HG03521 (cell line): ENCODE data around the gene STRAP.
"Not testable (repeated sequence)": the region's sequence is repeated elsewhere in the genome, so short reads cannot be mapped to it uniquely, and the experiment has no call there.

Experiments used
- ATAC-seq: cut with Tn5 transposase; IDR thresholded peaks from one replicate; pipeline ENCODE4 v1.9.1; 2021; ENCODE audit warnings: mild to moderate bottlenecking, moderate library complexity; ENCODE audit not compliant: unreplicated experiment

STRAP gene

DNA sequence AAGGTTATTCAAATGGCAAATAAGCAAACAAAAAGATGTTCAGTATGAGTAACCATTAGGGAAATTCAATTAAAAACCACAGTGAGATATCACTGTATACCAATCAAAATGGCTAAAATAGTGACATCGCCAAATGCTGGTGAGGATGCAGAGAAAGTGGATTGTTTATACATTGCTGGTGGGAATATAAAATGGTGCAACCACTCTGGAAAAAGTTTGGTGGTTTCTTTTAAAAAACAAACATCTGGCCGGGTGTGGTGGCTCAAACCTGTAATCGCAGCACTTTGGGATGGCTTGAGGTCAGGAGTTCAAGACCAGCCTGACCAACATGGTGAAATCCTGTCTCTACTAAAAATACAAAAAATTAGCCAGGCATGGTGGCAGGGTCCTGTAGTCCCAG is 14.0 kb upstream of the STRAP start:
- ATAC-seq: no peak

GRCh38 chr12:15873556-15873955 is 8.6 kb upstream of the STRAP start:
- ATAC-seq: no peak

- ATAC-seq: not testable (repeated sequence)
Observed at GRCh38 chr12:15874556-15875145, 7.5 kb upstream of the STRAP start.

DNA sequence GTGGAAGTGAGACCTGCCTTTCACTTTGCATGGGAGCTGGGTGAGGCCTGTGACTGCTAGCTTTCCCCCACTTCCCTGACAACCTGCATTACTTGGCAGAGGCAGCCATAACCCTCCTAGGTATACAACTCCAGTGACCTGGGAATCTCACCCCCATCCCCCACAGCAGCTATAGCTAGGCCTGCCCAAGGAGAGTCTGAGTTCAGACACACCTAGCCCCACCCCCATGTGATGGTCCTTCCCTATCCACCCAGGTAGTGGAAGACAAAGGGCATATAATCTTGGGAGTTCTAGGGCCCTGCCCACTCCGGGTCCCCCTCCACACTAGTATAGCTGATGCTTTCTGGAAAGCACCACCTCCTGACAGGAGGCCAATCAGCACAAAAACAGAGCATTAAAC is 6.3 kb upstream of the STRAP start:
- no peak for ATAC-seq

GRCh38 chr12:15879413-15879812 is 2.8 kb upstream of the STRAP start:
- no peak for ATAC-seq

- ATAC-seq: no peak
Observed at GRCh38 chr12:15880721-15881120, 1.5 kb upstream of the STRAP start.

DNA sequence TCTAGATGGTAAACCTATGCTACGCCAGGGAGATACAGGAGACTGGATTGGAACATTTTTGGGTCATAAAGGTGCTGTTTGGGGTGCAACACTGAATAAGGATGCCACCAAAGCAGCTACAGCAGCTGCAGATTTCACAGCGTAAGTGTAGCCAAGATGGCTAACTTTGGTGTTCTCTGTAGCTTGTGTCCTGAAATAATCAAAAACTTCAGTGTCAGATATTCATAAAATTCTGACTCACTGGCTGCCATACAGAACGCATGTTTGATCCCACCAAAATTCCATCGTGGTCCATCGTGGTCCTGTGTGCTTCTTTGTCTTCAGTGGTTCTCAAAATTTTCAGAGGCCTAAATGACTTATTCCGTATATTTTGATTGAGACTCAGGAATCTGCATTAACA is 1.3 kb downstream of the STRAP start:
- no peak for ATAC-seq

GRCh38 chr12:15886372-15887042 is 4.3 kb downstream of the STRAP start:
- ATAC-seq: no peak

- ATAC-seq: no peak
Observed at GRCh38 chr12:15887043-15887817, 5.0 kb downstream of the STRAP start.

DNA sequence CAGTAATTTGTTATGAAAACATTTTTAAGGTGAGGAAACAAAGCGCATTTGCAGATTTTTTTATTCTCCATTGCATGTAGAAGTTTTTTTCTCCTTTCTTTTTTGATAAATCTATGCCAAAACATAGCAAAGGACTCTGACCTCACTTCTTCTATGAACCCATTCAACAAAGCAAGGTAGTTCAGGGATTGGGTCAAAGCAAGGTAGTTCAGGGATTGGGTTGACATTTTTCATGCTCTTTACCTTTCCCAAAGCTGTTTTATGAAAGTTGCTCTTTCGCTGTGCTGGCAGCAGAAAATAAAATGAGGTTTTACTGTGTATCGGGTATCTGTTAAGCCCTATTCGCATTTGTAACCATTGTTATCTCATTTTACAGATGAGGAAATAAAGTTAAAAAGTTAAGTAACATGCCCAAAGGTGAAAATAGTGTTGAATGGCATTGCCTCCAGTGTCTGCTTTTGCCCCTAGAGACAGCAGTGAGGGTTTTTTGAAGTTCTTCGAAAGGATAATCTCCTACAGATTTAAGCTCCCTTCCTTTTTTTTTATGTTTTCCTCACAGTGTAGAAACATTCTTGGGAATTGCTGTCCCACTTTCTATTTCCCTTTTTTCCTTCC is 10.6 kb downstream of the STRAP start:
- ATAC-seq: no peak

DNA sequence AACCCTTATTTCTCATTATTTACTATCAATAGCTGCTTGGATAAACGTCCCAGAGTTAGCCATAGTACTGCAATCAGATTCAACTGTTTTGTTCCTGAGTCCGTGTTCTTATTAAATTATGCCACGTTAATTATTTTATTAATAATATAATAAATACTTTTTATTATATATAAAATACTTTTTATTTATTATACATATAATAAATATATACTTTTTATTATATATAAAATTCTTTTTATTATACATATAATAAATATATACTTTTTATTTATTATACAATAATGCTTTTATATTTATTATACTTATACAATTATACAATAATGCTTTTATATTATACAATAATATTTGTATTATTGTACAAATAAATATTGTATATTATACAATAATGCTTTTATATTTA is 11.1 kb downstream of the STRAP start:
- ATAC-seq: no peak

DNA sequence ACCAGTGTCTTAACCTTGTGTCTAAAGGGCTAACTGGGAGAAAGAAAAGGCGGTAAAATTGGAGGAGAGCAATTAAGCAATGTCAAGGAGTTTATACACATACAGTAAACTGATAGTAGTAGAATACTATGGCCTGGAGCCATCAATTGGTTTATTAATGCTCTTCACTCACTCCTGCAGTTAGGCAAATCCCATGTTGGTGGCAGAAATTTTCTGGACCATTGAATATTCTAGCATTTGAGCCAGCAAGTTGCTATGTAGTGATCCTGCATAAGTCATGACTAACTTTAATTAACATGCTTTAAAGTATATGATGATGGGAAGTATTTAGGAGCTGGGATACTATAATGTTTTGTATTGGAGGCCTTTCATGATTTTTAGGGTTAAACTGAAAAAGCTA is 14.7 kb downstream of the STRAP start:
- no peak for ATAC-seq

GRCh38 chr12:15897433-15897832 is 15.2 kb downstream of the STRAP start:
- no peak for ATAC-seq

DNA sequence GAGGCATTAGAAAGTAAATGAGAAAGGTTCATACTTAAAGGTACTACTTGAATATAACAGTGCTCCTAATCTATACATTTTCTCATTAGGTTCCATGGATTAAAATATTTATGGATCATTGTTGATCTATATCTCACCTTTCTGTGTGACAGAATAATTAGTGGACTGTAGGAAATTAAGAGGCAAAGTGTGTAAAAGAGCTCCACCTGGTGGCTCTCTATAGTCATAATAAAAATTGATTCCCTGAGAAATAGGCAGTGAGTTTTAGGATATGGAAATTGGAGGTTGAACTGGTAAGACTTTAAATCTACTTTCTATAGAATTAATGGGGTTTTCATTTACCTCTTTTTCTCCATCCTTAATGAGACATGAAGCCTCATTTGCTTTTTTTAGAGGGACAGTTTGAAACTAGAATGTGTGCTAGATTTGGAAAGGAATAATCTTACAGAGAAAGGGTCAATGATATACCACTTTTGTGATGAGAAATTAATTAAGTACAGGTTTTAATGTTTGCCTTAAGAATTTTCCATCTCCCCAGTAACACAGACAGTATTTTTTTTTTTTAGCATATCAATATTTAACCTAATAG is 17.2 kb downstream of the STRAP start:
- ATAC-seq: no peak

GRCh38 chr12:15904378-15904920 is 22.3 kb downstream of the STRAP start:
- ATAC-seq: no peak

- ATAC-seq: no peak
Observed at GRCh38 chr12:15910468-15910863, 28.3 kb downstream of the STRAP start.

DNA sequence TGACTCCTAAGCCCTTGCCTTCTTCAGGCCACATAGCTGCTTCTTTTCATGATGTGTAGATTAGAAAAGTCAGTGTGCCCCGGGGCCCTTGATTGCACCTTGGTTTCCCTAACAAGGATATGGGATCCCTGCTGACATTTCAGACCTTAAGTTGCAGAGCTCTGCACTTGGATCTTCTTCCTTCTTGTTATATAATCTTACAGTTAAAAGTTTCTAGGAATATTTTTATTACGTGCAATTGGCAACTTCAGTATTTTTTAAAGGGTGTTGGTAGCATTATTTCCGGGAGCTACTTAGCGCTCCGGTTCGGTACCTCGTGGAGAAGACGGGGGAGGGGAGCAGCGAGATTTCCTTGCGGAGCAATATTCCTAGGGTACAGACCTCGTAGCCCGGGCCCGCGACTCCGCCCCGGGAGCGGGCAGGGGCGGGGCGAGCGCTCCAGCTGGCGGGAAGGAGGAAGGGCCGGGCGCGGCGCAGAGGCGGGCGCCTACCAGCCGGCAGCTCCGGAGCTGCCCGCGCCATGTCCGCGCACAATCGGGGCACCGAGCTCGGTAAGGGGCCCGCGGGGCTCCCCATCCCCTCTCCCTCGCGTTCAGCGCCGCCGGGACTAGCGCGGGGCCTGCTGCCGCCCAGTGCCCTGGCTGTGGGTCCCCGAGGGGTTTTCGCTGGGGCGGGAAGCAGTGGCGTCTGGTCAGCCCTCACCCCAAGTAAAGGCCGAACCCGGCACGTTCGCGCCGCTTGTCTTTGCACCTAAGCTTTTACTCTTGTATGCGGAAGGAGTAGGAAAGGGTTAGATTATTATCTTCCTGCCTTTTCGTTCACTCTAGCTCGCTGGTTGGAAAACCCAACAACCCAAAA is 28.9 kb downstream of the STRAP start, which contains the start of gene DERA:
Gene DERA, plus strand, starts transcription at position 469 of the 858 bp plus-strand sequence. Its CDS starts 52 bp downstream, at position 521.
- ATAC-seq: peak; percentile 89

DNA sequence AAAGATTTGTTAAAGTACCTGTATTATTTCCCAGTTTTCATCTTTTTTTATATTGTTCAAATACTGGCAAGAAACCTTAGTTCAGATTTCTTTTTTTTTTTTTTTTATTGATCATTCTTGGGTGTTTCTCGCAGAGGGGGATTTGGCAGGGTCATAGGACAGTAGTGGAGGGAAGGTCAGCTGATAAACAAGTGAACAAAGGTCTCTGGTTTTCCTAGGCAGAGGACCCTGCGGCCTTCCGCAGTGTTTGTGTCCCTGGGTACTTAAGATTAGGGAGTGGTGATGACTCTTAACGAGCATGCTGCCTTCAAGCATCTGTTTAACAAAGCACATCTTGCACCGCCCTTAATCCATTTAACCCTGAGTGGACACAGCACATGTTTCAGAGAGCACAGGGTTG is 29.7 kb downstream of the STRAP start:
- ATAC-seq: not testable (repeated sequence)

DNA sequence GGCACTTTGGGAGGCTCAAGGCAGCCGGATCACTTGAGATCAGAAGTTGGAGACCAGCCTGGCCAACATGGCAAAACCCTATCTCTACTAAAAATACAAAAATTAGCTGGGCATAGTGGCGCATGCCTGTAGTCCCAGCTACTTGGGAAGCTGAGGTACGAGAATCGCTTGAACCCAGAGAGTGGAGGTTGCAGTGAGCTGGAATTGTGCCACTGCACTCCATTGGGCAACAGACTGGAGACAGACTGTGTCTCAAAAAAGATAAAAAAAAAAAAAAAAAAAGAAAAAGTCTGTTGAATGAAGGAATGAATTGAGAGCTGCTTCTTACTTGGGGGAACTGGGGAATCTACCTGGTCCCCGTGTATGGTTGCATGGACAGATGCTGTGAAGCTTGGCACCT is 31.9 kb downstream of the STRAP start:
- not testable (repeated sequence) for ATAC-seq

GRCh38 chr12:15918066-15918465 is 35.9 kb downstream of the STRAP start:
- ATAC-seq: no peak
